SJCRH30 (cell line): ENCODE data around the gene NUP88. TPM values are rescaled to one million over a fixed set of nuclear protein-coding genes. Genes with fewer than 3 reads are reported as not detected.

Experiments
- DNase-seq, 2 experiments: peaks; one replicate each; pipeline ENCODE4 v3.0.0-alpha.2; 2015 to 2020
- H3K27ac ChIP-seq: fragments of 250-450 bp; sonication (Bioruptor Pico); 2 replicates; pipeline ENCODE4 v1.5.1; 2020; ENCODE audit warnings: mild to moderate bottlenecking, moderate library complexity
- H3K27me3 ChIP-seq: fragments of 250-450 bp; sonication (Bioruptor Pico); 2 replicates; pipeline ENCODE4 v1.5.1; 2020; ENCODE audit warnings: mild to moderate bottlenecking, moderate library complexity
- H3K36me3 ChIP-seq: fragments of 250-450 bp; sonication (Bioruptor Pico); 2 replicates; pipeline ENCODE4 v1.5.1; 2020; ENCODE audit warnings: mild to moderate bottlenecking, moderate library complexity
- H3K4me1 ChIP-seq: fragments of 250-450 bp; sonication (Bioruptor Pico); 2 replicates; pipeline ENCODE4 v1.5.1; 2020; ENCODE audit warnings: mild to moderate bottlenecking, moderate library complexity
- H3K4me3 ChIP-seq: fragments of 250-450 bp; sonication (Bioruptor Pico); 2 replicates; pipeline ENCODE4 v1.5.1; 2020; ENCODE audit warnings: mild to moderate bottlenecking, moderate library complexity
- H3K9me3 ChIP-seq: fragments of 250-450 bp; sonication (Bioruptor Pico); replicated peaks from 2 replicates; pipeline ENCODE4 v1.5.1; 2020; ENCODE audit warnings: mild to moderate bottlenecking, moderate library complexity
- total RNA-seq: library from RNA; depleted of rRNA; stranded (reverse); fragments of >200 nt; shearing (Covaris generic); gene quantifications from 2 replicates; pipeline ENCODE4 v1.2.3, GENCODE V29; 2014; rRNA removed

NUP88 gene
- total RNA-seq, 1 experiment from 2014 or later = 123 TPM

DNA sequence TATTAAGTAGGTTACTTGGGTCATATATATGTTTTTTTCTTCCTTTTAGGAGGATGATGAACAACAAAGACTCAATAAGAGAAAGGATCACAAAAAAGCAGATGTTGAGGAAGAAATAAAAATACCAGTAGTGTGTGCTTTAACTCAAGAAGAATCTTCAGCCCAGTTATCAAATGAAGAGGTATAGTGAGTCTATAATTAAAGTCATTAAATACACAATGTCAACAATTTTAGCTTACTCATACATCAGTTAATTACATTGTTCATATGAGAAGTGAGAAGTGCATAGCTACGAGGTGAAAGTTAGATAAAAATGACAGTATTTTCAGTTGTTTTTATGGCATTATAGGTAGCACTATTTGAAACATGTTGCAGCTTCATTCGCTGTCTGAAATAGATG lies 65.2 kb downstream of the NUP88 start:
- DNase-seq = no peak
- Histone ChIP-seq H3K4me3 (no peak overlapping the region), H3K9me3 (no peaks in the 10 kb centered on the region), H3K27ac (no peak overlapping the region), H3K27me3 (no peaks in the 10 kb centered on the region), H3K36me3 (peaks cover 8% of the 10 kb centered on the region; the same call in 1 of the 2 replicates), H3K4me1 (no peaks in the 10 kb centered on the region)

DNA sequence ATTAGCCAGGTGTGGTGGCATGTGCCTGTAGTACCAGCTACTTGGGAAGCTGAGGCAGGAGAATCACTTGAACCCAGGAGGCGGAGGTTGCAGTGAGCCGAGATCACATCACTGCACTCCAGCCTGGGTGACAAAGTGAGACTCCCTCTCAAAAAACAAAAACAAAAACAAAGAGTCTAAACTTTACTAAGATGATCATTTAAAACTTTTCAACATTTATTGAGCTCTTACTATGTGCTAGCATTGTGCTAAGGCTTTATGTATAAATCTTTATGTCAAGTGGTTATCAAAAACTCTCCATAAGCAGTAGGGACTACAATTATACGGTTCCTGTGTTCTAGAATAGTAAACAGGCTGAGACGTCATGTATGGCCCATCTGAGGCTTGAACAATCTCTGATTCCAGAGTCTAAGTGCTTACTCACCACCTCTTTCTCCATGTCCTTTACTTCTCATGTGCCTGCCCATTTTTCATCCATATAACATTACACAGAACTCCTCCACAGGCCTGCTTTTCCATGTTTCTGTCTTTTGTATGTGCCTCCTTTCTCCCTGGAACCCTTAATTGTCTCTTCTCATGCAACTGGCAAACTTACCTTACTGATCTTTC lies 66.7 kb downstream of the NUP88 start:
- Histone ChIP-seq H3K4me3 (no peak overlapping the region), H3K27me3 (no peaks in the 10 kb centered on the region), H3K9me3 (no peaks in the 10 kb centered on the region), H3K36me3 (peaks cover 6% of the 10 kb centered on the region), H3K4me1 (no peaks in the 10 kb centered on the region), H3K27ac (no peak overlapping the region)
- DNase-seq = no peak

DNA sequence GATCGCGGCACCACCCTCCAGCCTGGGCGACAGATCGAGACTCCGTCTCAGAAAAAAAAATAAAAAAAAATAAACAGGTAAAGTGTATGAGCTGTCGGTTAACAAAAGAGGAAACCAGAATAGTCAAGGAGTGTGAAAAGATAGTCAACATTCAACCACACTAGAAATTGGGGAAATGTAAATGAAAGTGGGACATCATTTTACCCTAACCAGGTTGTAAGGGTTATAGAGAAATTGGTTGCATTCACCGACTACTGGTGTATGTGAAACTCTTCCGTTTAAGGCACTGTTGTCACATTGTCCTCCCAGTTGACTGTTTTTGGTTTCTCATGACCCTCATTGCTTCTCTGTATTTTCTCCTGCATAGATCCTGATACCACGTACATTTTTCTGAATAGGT lies 74.5 kb downstream of the NUP88 start:
- no peaks in the 10 kb centered on the region for H3K4me1 ChIP-seq
- no peaks in the 10 kb centered on the region for H3K9me3 ChIP-seq
- no peaks in the 10 kb centered on the region; the same call in 1 of the 2 replicates for H3K36me3 ChIP-seq
- H3K27me3 ChIP-seq = no peaks in the 10 kb centered on the region
- no peak overlapping the region for H3K4me3 ChIP-seq
- H3K27ac ChIP-seq = no peak overlapping the region
- no peak for DNase-seq

Other genes with a start within 250 kb of the NUP88 start
- gene ZNF594, start 227.8 kb downstream of the NUP88 start, total RNA-seq = 10.6 and 12.8 TPM in 2 replicates
- gene SCIMP, start 184.8 kb downstream of the NUP88 start, total RNA-seq = not detected in 2 replicates
- 26.8 and 28.9 TPM in 2 replicates for gene RABEP1, start 137.4 kb downstream of the NUP88 start, total RNA-seq
- 36.1 and 40.1 TPM in 2 replicates for gene RPAIN, start 520 bp upstream of the NUP88 start, total RNA-seq
- gene C1QBP, start 19.5 kb upstream of the NUP88 start, total RNA-seq = 221 and 238 TPM in 2 replicates
- gene DHX33, start 49.3 kb upstream of the NUP88 start, total RNA-seq = 13.3 and 15.2 TPM in 2 replicates
- 36.7 and 53.3 TPM in 2 replicates for gene DERL2, start 66.5 kb upstream of the NUP88 start, total RNA-seq
- gene MIS12, start 66.9 kb upstream of the NUP88 start, total RNA-seq = 21.4 and 27.2 TPM in 2 replicates
- 19.1 and 20.4 TPM in 2 replicates for gene NLRP1, start 164.8 kb upstream of the NUP88 start, total RNA-seq